Stimulated activated naive CD4-positive, alpha-beta T cell treated with Interleukin-2 at 50 U/mL for 16 hours (primary cell): ENCODE data around the gene LIX1.

Experiments used
- DNase-seq: peaks from one replicate; lab custom pipeline; 2025; lab: John Stamatoyannopoulos, UW

LIX1 gene

GRCh38 chr5:97073420-97073819 lies 69.0 kb downstream of the LIX1 start:
- DNase-seq, result no peak

GRCh38 chr5:97072696-97073095 lies 69.7 kb downstream of the LIX1 start:
- no peak for DNase-seq

- no peak for DNase-seq
Measured at GRCh38 chr5:97071993-97072392, 70.4 kb downstream of the LIX1 start.

- DNase-seq, result no peak
Measured at GRCh38 chr5:97071101-97071500, 71.3 kb downstream of the LIX1 start.

GRCh38 chr5:97070234-97070633 lies 72.2 kb downstream of the LIX1 start:
- DNase-seq, result no peak

- no peak for DNase-seq
Measured at GRCh38 chr5:97067296-97067850, 75.0 kb downstream of the LIX1 start.

- no peak for DNase-seq
Measured at GRCh38 chr5:97065475-97065874, 76.9 kb downstream of the LIX1 start.

- no peak for DNase-seq
Measured at GRCh38 chr5:97063251-97063650, 79.2 kb downstream of the LIX1 start.

GRCh38 chr5:97062046-97062445 lies 80.4 kb downstream of the LIX1 start:
- no peak for DNase-seq

- no peak for DNase-seq
Measured at GRCh38 chr5:97056263-97056662, 86.1 kb downstream of the LIX1 start.

GRCh38 chr5:97049175-97049574 lies 93.2 kb downstream of the LIX1 start:
- no peak for DNase-seq

- DNase-seq, result no peak
Measured at GRCh38 chr5:97047076-97047475, 95.3 kb downstream of the LIX1 start.

GRCh38 chr5:97046270-97046982 lies 96.0 kb downstream of the LIX1 start:
- no peak for DNase-seq

- no peak for DNase-seq
Measured at GRCh38 chr5:97044052-97044451, 98.4 kb downstream of the LIX1 start.

GRCh38 chr5:97043511-97043910 lies 98.9 kb downstream of the LIX1 start:
- DNase-seq, result no peak

GRCh38 chr5:97042996-97043395 lies 99.4 kb downstream of the LIX1 start:
- DNase-seq, result no peak
